ENCODE data around the gene CHCHD6.

The CHCHD6 gene

GRCh38 chr3:126834596-126835471 lies 130.8 kb downstream of the CHCHD6 start:
- no peak overlapping the region for H3K4me3 ChIP-seq (ENCODE audit: low read depth, low read length)
- TF ChIP-seq, protein P1, sequence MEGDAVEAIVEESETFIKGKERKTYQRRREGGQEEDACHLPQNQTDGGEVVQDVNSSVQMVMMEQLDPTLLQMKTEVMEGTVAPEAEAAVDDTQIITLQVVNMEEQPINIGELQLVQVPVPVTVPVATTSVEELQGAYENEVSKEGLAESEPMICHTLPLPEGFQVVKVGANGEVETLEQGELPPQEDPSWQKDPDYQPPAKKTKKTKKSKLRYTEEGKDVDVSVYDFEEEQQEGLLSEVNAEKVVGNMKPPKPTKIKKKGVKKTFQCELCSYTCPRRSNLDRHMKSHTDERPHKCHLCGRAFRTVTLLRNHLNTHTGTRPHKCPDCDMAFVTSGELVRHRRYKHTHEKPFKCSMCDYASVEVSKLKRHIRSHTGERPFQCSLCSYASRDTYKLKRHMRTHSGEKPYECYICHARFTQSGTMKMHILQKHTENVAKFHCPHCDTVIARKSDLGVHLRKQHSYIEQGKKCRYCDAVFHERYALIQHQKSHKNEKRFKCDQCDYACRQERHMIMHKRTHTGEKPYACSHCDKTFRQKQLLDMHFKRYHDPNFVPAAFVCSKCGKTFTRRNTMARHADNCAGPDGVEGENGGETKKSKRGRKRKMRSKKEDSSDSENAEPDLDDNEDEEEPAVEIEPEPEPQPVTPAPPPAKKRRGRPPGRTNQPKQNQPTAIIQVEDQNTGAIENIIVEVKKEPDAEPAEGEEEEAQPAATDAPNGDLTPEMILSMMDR (IDR thresholded peaks at IDR 0.05; ENCODE audit: low read depth, low read length): no peak

GRCh38 chr3:126835472-126836219 lies 131.6 kb downstream of the CHCHD6 start:
- TF ChIP-seq, protein P1 (IDR thresholded peaks at IDR 0.05; ENCODE audit: low read depth, low read length): peak; percentile 47
- H3K4me3 ChIP-seq (ENCODE audit: low read depth, low read length): no peak overlapping the region

DNA sequence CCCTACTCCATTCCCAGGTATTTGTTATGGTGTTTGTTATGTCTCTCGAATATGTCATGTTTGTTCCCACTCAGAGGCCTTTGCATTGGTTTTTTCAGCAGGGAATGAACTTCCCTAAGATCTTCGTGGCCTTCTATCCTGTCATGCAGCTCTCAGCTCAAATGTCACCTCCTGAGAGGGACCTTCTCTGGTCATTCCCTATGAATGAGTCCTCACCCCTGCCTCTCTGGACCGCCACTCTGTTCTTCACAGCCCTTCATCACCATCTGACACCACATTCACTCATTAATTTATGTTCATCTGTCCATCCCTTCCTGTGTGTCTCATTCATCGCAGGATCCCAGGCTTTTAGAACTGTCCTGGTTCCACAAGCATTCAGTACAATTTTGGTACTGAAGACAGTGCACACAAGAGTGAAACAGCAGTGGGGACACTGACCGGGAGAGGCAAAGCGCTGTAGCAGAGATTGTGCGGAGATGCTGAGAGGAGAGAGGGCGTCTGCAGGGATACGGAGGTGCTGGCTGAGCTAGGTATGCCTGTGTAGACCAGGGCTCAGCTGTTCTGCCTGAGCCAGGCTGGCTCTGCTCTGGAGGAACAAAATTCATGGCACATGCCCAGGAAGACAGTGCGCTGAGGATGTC lies 132.3 kb downstream of the CHCHD6 start:
- H3K4me3 ChIP-seq (ENCODE audit: low read depth, low read length): no peak overlapping the region
- TF ChIP-seq, protein P1 (IDR thresholded peaks at IDR 0.05; ENCODE audit: low read depth, low read length): no peak

GRCh38 chr3:126837773-126838172 lies 133.7 kb downstream of the CHCHD6 start:
- TF ChIP-seq, protein P1 (IDR thresholded peaks at IDR 0.05; ENCODE audit: low read depth, low read length): no peak
- no peak overlapping the region for H3K4me3 ChIP-seq (ENCODE audit: low read depth, low read length)

GRCh38 chr3:126845920-126846715 lies 142.1 kb downstream of the CHCHD6 start:
- TF ChIP-seq, protein P1 (IDR thresholded peaks at IDR 0.05; ENCODE audit: low read depth, low read length): no peak
- H3K4me3 ChIP-seq (ENCODE audit: low read depth, low read length): no peak overlapping the region

- no peak overlapping the region for H3K4me3 ChIP-seq (ENCODE audit: low read depth, low read length)
- TF ChIP-seq, protein P1 (IDR thresholded peaks at IDR 0.05; ENCODE audit: low read depth, low read length): no peak
Observed at GRCh38 chr3:126847061-126847460, 143.0 kb downstream of the CHCHD6 start.

Measured in WI38 (cell line).